K562 (cell line): ENCODE data around the gene HRAS. TPM values are rescaled to one million over a fixed set of nuclear protein-coding genes. Genes with fewer than 3 reads are reported as not detected.

Source experiments
- ATAC-seq: fragments of 200-7000 bp; cut with Tn5 transposase; 3 replicates; pipeline ENCODE4 v1.9.1; 2020; ENCODE audit warnings: moderate library complexity
- BruUV-seq: library from RNA; stranded (reverse); fragments of 400-500 nt; replicated peaks from 2 replicates; lab custom pipeline; 2021; lab: Mats Ljungman, UMichigan
- CTCF ChIA-PET: fragments of 300-600 bp; formaldehyde crosslinking; extraction: SDS; loops from one replicate; lab custom pipeline; 2021; ENCODE audit warnings: low intra/inter-chr PET ratio; lab: Yijun Ruan, JAX
- POLR2A ChIA-PET: fragments of 300-600, 350-650 bp; sonication (Branson Sonifier 250); formaldehyde crosslinking; extraction: SDS; loops from one replicate; lab custom pipeline; 2021; ENCODE audit warnings: antibody characterized with exemption, inconsistent platforms; lab: Yijun Ruan, JAX
- DNase-seq, 4 experiments: peaks; one replicate each; pipeline versions ENCODE4 v3.0.0 to v3.0.0-alpha.2; 2011 to 2018; ENCODE audit warnings: low spot score in 3 of 4, mixed read lengths in 3 of 4; ENCODE audit errors: extremely low read depth in 1 of 4
- FAIRE-seq: peaks from 2 replicates; lab custom pipeline; 2011; peaks lifted over from hg19 to GRCh38; lab: Jason Lieb, UNC
- H2AFZ ChIP-seq: 2 replicates; pipeline ENCODE4 v1.6.0; 2011; ENCODE audit warnings: low read depth, low read length, control low read depth, inconsistent platforms
- H3K27ac ChIP-seq: fragments of 200-600 bp; 3 replicates; pipeline ENCODE4 v1.8.0; 2011; ENCODE audit warnings: low read depth, mild to moderate bottlenecking, control low read depth, inconsistent platforms, low read length, moderate library complexity, mixed read lengths; ENCODE audit errors: extremely low read depth
- H3K27me3 ChIP-seq, 2 experiments: fragments of 300-600 bp in 1 of 2; 2 replicates in 1 of 2; 3 replicates in 1 of 2; pipeline versions ENCODE4 v1.6.0 to v1.8.0; 2011; ENCODE audit warnings: inconsistent platforms in 2 of 2, low read length in 2 of 2, mild to moderate bottlenecking in 1 of 2, mixed read lengths in 1 of 2, moderate library complexity in 1 of 2; ENCODE audit not compliant: control insufficient read depth in 2 of 2, insufficient read depth in 2 of 2
- H3K36me3 ChIP-seq: fragments of 300-600 bp; 3 replicates; pipeline ENCODE4 v1.8.0; 2011; ENCODE audit warnings: mild to moderate bottlenecking, low read length, inconsistent platforms; ENCODE audit not compliant: control insufficient read depth, insufficient read depth
- H3K4me1 ChIP-seq, 2 experiments: fragments of 200-600 bp in 1 of 2; replicated peaks in 1 of 2; 2 replicates in 1 of 2; 3 replicates in 1 of 2; pipeline versions ENCODE4 v1.5.1 to v1.8.0; 2011; ENCODE audit warnings: inconsistent platforms in 2 of 2, low read length in 2 of 2, mild to moderate bottlenecking in 1 of 2, mixed read lengths in 1 of 2, moderate library complexity in 1 of 2; ENCODE audit not compliant: control insufficient read depth in 2 of 2, insufficient read depth in 2 of 2
- H3K4me2 ChIP-seq: 2 replicates; pipeline ENCODE4 v1.6.1; 2011; ENCODE audit warnings: low read length, control low read depth, inconsistent platforms, mixed read lengths; ENCODE audit not compliant: insufficient read depth
- H3K4me3 ChIP-seq: fragments of 200-600 bp; sonication (generic), shearing (Covaris generic); 2 replicates; pipeline ENCODE4 v1.5.1; 2016; ENCODE audit warnings: control low read depth, inconsistent platforms
- H3K79me2 ChIP-seq: fragments of 200-600 bp; 3 replicates; pipeline ENCODE4 v1.8.0; 2011; ENCODE audit warnings: low read length, inconsistent platforms; ENCODE audit not compliant: control insufficient read depth, insufficient read depth
- H3K9ac ChIP-seq, 2 experiments: 2 replicates each; pipeline versions ENCODE4 v1.6.0 to v1.6.1; 2011; ENCODE audit warnings: low read depth in 2 of 2, low read length in 2 of 2, control low read depth in 1 of 2, inconsistent platforms in 1 of 2, mild to moderate bottlenecking in 1 of 2, mixed read lengths in 1 of 2; ENCODE audit not compliant: insufficient read depth in 1 of 2
- H3K9me1 ChIP-seq: one replicate; pipeline ENCODE4 v1.6.0; 2011; ENCODE audit warnings: inconsistent platforms, mild to moderate bottlenecking, low read length, moderate library complexity; ENCODE audit not compliant: control insufficient read depth, insufficient read depth
- H3K9me3 ChIP-seq: replicated peaks from 2 replicates; pipeline ENCODE4 v1.5.1; 2011; ENCODE audit warnings: low read depth, low read length, inconsistent platforms; ENCODE audit not compliant: control insufficient read depth, insufficient read depth
- H4K20me1 ChIP-seq: replicated peaks from 2 replicates; pipeline ENCODE4 v1.6.1; 2011; ENCODE audit warnings: low read length, inconsistent platforms, mixed read lengths; ENCODE audit not compliant: control insufficient read depth, insufficient read depth
- CCAR2 ChIP-seq: fragments of 200-400 bp; formaldehyde crosslinking; IDR thresholded peaks from 2 replicates; pipeline ENCODE4 v1.6.1; 2017; ENCODE audit warnings: mild to moderate bottlenecking, low read depth, low read length
- POLR2A ChIP-seq: fragments of 450-650 bp; conservative IDR thresholded peaks from 2 replicates; pipeline ENCODE4 v1.6.1; 2016
- POLR2G ChIP-seq: fragments of 200-400 bp; formaldehyde crosslinking; IDR thresholded peaks from 2 replicates; pipeline ENCODE4 v1.6.1; 2017; ENCODE audit warnings: low read depth, mild to moderate bottlenecking, antibody characterized with exemption, low read length, moderate library complexity
- ZNF589 ChIP-seq: fragments of 200-800 bp; sonication (Bioruptor generic); IDR thresholded peaks from 2 replicates; pipeline ENCODE4 v1.6.1; 2016; ENCODE audit warnings: low read depth, missing genetic modification characterization, missing compliant biosample characterization
- WGBS: fragments of 100-300 bp; shearing (Covaris generic); methylation state at CpG from one replicate; pipeline ENCODE4 v1.1.6; 2016; ENCODE audit warnings: low coverage, mixed read lengths; ENCODE audit not compliant: insufficient coverage; ENCODE audit errors: missing lambda C conversion rate; 5-methylcytosine and 5-hydroxymethylcytosine counted together
- in situ Hi-C: fragments of 300-500 bp; cut with MboI; formaldehyde crosslinking; loops from 4 replicates; pipeline ENCODE4 v1.15.0; 2018; ENCODE audit warnings: inconsistent platforms, mixed read lengths
- intact Hi-C: fragments of 100-400 bp; cut with micrococcal nuclease; formaldehyde crosslinking; loops from 2 replicates; pipeline ENCODE4 v1.14.2; 2022
- polyA plus RNA-seq, 8 experiments: library from polyadenylated mRNA; depleted of rRNA in 4 of 8; stranded (reverse) in 5 of 8; unstranded in 3 of 8; fragments of >200 nt; fragmentation: Nextera tagmentation in 2 of 8; fragmentation: Illumina TruSeq in 1 of 8; extraction: Ambion mirVana in 2 of 8; extraction: Trizol in 1 of 8; gene quantifications; 2 replicates each; pipeline versions ENCODE4 v1.2.1 to v1.2.3, GENCODE V29; 2011 to 2014; ENCODE audit warnings: inconsistent platforms in 1 of 8, missing spikeins in 1 of 8
- total RNA-seq, 7 experiments: library from RNA; depleted of rRNA in 6 of 7; stranded (reverse); fragments of >200 nt in 6 of 7; fragmentation: Illumina TruSeq in 2 of 7; extraction: Trizol in 2 of 7; gene quantifications; 2 replicates each; pipeline versions ENCODE4 v1.2.1 to v1.2.3, GENCODE V29; 2011 to 2021; ENCODE audit warnings: low replicate concordance in 1 of 7
- TF ChIP-seq, protein P1 (sequence below): fragments of 450-650 bp; IDR thresholded peaks from 2 replicates; pipeline ENCODE4 v1.6.1; 2016; ENCODE audit warnings: low read depth

The HRAS gene
- total and polyA plus RNA-seq, 9 of the 15 experiments (the other 6 are each of a cell fraction or from before 2014, with no cell fraction given): 2.8 to 73.5 (median 29.6) TPM

DNA sequence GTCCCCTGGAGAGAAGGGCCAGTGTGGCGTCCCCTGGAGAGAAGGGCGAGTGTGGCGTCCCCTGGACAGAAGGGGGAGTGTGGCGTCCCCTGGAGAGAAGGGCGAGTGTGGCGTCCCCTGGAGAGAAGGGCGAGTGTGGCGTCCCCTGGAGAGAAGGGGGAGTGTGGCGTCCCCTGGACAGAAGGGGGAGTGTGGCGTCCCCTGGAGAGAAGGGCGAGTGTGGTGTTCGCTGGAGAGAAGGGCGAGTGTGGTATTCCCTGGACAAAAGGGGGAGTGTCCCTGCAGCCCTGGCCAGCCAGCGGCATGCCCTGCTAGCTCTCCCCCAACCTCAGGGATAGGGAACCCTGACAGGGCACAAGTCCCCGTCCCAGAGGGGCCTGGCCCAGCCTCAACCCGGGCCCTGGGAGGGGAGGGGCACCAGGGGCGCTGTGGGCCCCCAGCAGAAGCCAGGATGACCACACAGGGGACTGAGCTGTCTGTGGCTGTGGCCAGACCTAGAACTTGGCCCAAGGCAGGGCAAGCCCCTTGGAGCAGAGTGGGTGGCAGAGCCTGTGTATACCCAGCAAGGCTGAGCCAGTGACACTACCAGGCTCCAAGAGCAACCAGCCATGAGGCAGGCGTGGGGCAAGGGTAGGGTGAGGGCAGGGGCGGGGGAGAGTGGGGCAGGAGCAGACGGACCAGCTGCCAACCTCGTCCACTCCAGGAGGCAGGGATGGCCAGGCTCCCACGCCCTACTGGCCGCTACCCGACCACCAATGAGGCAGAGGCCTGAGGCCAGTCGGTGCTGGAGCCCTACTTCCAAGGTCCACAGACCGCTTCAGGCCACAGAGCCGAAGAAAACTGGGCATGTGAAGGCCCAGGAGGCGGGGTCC lies 4.2 kb downstream of the HRAS start:
- TF ChIP-seq POLR2A: 0 out of 2 replicates have a peak, but pooled peaks have one; percentile 30
- TF ChIP-seq CCAR2: no peak
- TF ChIP-seq, protein P1, sequence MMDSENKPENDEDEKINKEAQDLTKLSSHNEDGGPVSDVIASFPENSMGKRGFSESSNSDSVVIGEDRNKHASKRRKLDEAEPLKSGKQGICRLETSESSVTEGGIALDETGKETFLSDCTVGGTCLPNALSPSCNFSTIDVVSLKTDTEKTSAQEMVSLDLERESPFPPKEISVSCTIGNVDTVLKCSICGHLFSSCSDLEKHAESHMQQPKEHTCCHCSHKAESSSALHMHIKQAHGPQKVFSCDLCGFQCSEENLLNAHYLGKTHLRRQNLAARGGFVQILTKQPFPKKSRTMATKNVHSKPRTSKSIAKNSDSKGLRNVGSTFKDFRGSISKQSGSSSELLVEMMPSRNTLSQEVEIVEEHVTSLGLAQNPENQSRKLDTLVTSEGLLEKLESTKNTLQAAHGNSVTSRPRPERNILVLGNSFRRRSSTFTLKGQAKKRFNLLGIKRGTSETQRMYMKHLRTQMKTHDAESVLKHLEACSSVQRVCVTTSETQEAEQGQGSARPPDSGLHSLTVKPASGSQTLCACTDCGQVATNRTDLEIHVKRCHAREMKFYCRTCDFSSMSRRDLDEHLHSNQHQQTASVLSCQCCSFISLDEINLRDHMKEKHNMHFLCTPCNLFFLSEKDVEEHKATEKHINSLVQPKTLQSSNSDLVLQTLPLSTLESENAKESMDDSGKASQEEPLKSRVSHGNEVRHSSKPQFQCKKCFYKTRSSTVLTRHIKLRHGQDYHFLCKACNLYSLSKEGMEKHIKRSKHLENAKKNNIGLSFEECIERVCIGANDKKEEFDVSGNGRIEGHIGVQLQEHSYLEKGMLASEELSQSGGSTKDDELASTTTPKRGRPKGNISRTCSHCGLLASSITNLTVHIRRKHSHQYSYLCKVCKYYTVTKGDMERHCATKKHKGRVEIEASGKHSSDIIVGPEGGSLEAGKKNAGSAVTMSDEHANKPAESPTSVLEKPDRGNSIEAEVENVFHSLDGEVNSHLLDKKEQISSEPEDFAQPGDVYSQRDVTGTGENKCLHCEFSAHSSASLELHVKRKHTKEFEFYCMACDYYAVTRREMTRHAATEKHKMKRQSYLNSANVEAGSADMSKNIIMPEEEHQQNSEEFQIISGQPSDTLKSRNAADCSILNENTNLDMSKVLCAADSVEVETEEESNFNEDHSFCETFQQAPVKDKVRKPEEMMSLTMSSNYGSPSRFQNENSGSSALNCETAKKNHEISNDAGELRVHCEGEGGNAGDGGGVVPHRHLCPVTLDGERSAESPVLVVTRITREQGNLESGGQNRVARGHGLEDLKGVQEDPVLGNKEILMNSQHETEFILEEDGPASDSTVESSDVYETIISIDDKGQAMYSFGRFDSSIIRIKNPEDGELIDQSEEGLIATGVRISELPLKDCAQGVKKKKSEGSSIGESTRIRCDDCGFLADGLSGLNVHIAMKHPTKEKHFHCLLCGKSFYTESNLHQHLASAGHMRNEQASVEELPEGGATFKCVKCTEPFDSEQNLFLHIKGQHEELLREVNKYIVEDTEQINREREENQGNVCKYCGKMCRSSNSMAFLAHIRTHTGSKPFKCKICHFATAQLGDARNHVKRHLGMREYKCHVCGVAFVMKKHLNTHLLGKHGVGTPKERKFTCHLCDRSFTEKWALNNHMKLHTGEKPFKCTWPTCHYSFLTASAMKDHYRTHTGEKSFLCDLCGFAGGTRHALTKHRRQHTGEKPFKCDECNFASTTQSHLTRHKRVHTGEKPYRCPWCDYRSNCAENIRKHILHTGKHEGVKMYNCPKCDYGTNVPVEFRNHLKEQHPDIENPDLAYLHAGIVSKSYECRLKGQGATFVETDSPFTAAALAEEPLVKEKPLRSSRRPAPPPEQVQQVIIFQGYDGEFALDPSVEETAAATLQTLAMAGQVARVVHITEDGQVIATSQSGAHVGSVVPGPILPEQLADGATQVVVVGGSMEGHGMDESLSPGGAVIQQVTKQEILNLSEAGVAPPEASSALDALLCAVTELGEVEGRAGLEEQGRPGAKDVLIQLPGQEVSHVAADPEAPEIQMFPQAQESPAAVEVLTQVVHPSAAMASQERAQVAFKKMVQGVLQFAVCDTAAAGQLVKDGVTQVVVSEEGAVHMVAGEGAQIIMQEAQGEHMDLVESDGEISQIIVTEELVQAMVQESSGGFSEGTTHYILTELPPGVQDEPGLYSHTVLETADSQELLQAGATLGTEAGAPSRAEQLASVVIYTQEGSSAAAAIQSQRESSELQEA: no peak
- no peak for TF ChIP-seq ZNF589
- TF ChIP-seq POLR2G: peak; percentile 64; the same call in 1 of the 2 replicates
- no peaks in the 10 kb centered on the region for H3K27me3 ChIP-seq
- ATAC-seq: no peak
- no peaks in the 10 kb centered on the region for H3K9me1 ChIP-seq
- 0 out of 2 replicates have a peak, but pooled peaks cover 4% of the 10 kb centered on the region for H4K20me1 ChIP-seq
- ChIA-PET CTCF (no interaction called here), POLR2A (interaction anchor here (0.8 kb wide), 1 partner anchor 13 kb away, joined by 3 read pairs; no protein-coding TSS in a partner anchor)
- no peak overlapping the region for H3K4me2 ChIP-seq
- 97% methylated on average over 6 of the region's 28 CpGs for WGBS
- peak overlapping the region in 1 of 2 experiments; percentile 64; a peak in 1 of 4 replicates for H3K9ac ChIP-seq
- peaks cover 35% of the 10 kb centered on the region; the same call in 1 of the 3 replicates for H3K36me3 ChIP-seq
- H3K4me3 ChIP-seq: no peak overlapping the region
- DNase-seq: no peak
- FAIRE-seq: no peak
- H2AFZ ChIP-seq: no peak overlapping the region
- intact Hi-C loops (no loop called here), in situ Hi-C loops (no loop called here)
- H3K79me2 ChIP-seq: peaks cover 17% of the 10 kb centered on the region
- no peak overlapping the region for H3K27ac ChIP-seq
- H3K9me3 ChIP-seq: no peaks in the 10 kb centered on the region
- no TSS peak for BruUV-seq
- H3K4me1 ChIP-seq: peaks cover 5 to 74% of the 10 kb centered on the region in 2 experiments; a peak in 4 of 5 replicates
